Endometrial microvascular endothelial cells (primary cell): ENCODE measurements around the gene SMO. TPM values are rescaled to one million over a fixed set of nuclear protein-coding genes. Genes with fewer than 3 reads are reported as not detected.
"Not testable (repeated sequence)": the region's sequence is repeated elsewhere in the genome, so short reads cannot be mapped to it uniquely, and the experiment has no call there.

ENCODE experiments used
- in situ Hi-C: cut with HindIII; loops from 2 replicates; pipeline ENCODE4 v1.10.0; 2017; ENCODE audit warnings: low sequenced_read_pairs, low pct_unique_long_range_greater_than_20kb; ENCODE audit errors: inconsistent ontology term
- total RNA-seq: library from RNA; depleted of rRNA; stranded (reverse); fragments of >200 nt; gene quantifications from one replicate; pipeline ENCODE4 v1.2.3, GENCODE V29; 2015; ENCODE audit errors: inconsistent ontology term

Gene SMO
- total RNA-seq, 1 donor from 2014 or later = 0.84 TPM

GRCh38 chr7:129225206-129225930 is 36.9 kb downstream of the SMO start:
- in situ Hi-C loops = no loop called here

- in situ Hi-C loops = no loop called here
Observed at GRCh38 chr7:129225931-129226572, 37.6 kb downstream of the SMO start.

GRCh38 chr7:129227646-129228578 is 39.5 kb downstream of the SMO start:
- in situ Hi-C loops = no loop called here

GRCh38 chr7:129228633-129229032 is 40.2 kb downstream of the SMO start:
- in situ Hi-C loops = no loop called here

GRCh38 chr7:129231666-129232065 is 43.2 kb downstream of the SMO start:
- in situ Hi-C loops = no loop called here

- in situ Hi-C loops = no loop called here
Observed at GRCh38 chr7:129238546-129238945, 50.1 kb downstream of the SMO start.

- in situ Hi-C loops = no loop called here
Observed at GRCh38 chr7:129240119-129240820, 51.8 kb downstream of the SMO start.

GRCh38 chr7:129244220-129244619 is 55.8 kb downstream of the SMO start:
- in situ Hi-C loops = no loop called here

GRCh38 chr7:129245533-129245932 is 57.1 kb downstream of the SMO start:
- in situ Hi-C loops = no loop called here

- in situ Hi-C loops = no loop called here
Observed at GRCh38 chr7:129247087-129247486, 58.7 kb downstream of the SMO start.

GRCh38 chr7:129252128-129252527 is 63.7 kb downstream of the SMO start:
- in situ Hi-C loops = no loop called here

- in situ Hi-C loops = not testable (repeated sequence)
Observed at GRCh38 chr7:129252603-129253002, 64.2 kb downstream of the SMO start.

- in situ Hi-C loops = no loop called here
Observed at GRCh38 chr7:129255800-129256199, 67.4 kb downstream of the SMO start.

- in situ Hi-C loops = no loop called here
Observed at GRCh38 chr7:129256221-129256620, 67.8 kb downstream of the SMO start.

GRCh38 chr7:129257168-129257567 is 68.7 kb downstream of the SMO start:
- in situ Hi-C loops = no loop called here

- in situ Hi-C loops = no loop called here
Observed at GRCh38 chr7:129258649-129259389, 70.4 kb downstream of the SMO start.

GRCh38 chr7:129262324-129262723 is 73.9 kb downstream of the SMO start:
- in situ Hi-C loops = no loop called here
